NCI-H460 (cell line): ENCODE data around the gene TBC1D9B. TPM values are rescaled to one million over a fixed set of nuclear protein-coding genes. Genes with fewer than 3 reads are reported as not detected.

Source experiments
- DNase-seq: peaks from one replicate; pipeline ENCODE4 v3.0.0-alpha.2; 2016; ENCODE audit warnings: low read depth; ENCODE audit errors: extremely low read depth
- total RNA-seq: library from RNA; depleted of rRNA; stranded (reverse); fragments of >200 nt; shearing (Covaris generic); gene quantifications from 2 replicates; pipeline ENCODE4 v1.2.3, GENCODE V29; 2014

Gene TBC1D9B
- total RNA-seq, 1 experiment from 2014 or later, result 44.9 TPM

- no peak for DNase-seq
Observed at GRCh38 chr5:179887095-179887494, 20.6 kb downstream of the TBC1D9B start.

- DNase-seq, result no peak
Observed at GRCh38 chr5:179886190-179886911, 21.3 kb downstream of the TBC1D9B start.

- no peak for DNase-seq
Observed at GRCh38 chr5:179885491-179886090, 22.1 kb downstream of the TBC1D9B start.

GRCh38 chr5:179883163-179883562 is 24.5 kb downstream of the TBC1D9B start:
- DNase-seq, result no peak

GRCh38 chr5:179882338-179882737 is 25.4 kb downstream of the TBC1D9B start:
- no peak for DNase-seq

GRCh38 chr5:179880848-179881590 is 26.7 kb downstream of the TBC1D9B start:
- no peak for DNase-seq

- DNase-seq, result no peak
Observed at GRCh38 chr5:179880066-179880650, 27.5 kb downstream of the TBC1D9B start.

GRCh38 chr5:179879690-179880010 is 28.0 kb downstream of the TBC1D9B start:
- DNase-seq, result no peak

GRCh38 chr5:179879003-179879689 is 28.6 kb downstream of the TBC1D9B start:
- no peak for DNase-seq

GRCh38 chr5:179878222-179879002 is 29.3 kb downstream of the TBC1D9B start:
- no peak for DNase-seq

GRCh38 chr5:179876610-179876952 is 31.1 kb downstream of the TBC1D9B start:
- no peak for DNase-seq

GRCh38 chr5:179875741-179876609 is 31.7 kb downstream of the TBC1D9B start:
- DNase-seq, result no peak

- DNase-seq, result no peak
Observed at GRCh38 chr5:179874536-179875292, 33.0 kb downstream of the TBC1D9B start.

GRCh38 chr5:179874136-179874535 is 33.6 kb downstream of the TBC1D9B start:
- DNase-seq, result no peak

- DNase-seq, result no peak
Observed at GRCh38 chr5:179873588-179874110, 34.0 kb downstream of the TBC1D9B start.

- no peak for DNase-seq
Observed at GRCh38 chr5:179872828-179873575, 34.7 kb downstream of the TBC1D9B start.

GRCh38 chr5:179872055-179872827 is 35.5 kb downstream of the TBC1D9B start:
- no peak for DNase-seq
